ENCODE measurements around the gene UCK2. TPM values are rescaled to one million over a fixed set of nuclear protein-coding genes. Genes with fewer than 3 reads are reported as not detected.

UCK2 gene
- total RNA-seq, 1 donor from 2014 or later, result 14.7 TPM

GRCh38 chr1:165834881-165835280 lies 7.5 kb downstream of the UCK2 start:
- Histone ChIP-seq H3K4me3 (no peak overlapping the region), H3K9me3 (no peaks in the 10 kb centered on the region), H3K27ac (no peak overlapping the region), H3K27me3 (no peaks in the 10 kb centered on the region), H3K4me1 (peaks cover 11% of the 10 kb centered on the region), H3K36me3 (no peaks in the 10 kb centered on the region)
- TF ChIP-seq CTCF (IDR thresholded peaks at IDR 0.05), result no peak
- ATAC-seq (no peak), DNase-seq (no peak)
- intact Hi-C loops (cut with DNase I), result no loop called here

GRCh38 chr1:165836664-165837482 lies 9.5 kb downstream of the UCK2 start:
- H3K27ac ChIP-seq, result no peak overlapping the region
- peak; percentile 71 for ATAC-seq

GRCh38 chr1:165837838-165838364 lies 10.5 kb downstream of the UCK2 start:
- H3K27me3 ChIP-seq, result no peaks in the 10 kb centered on the region
- DNase-seq (no peak), ATAC-seq (peak; percentile 66)
- no peaks in the 10 kb centered on the region for H3K36me3 ChIP-seq
- H3K9me3 ChIP-seq, result no peaks in the 10 kb centered on the region
- no peak overlapping the region for H3K27ac ChIP-seq
- intact Hi-C loops (cut with DNase I), result no loop called here
- H3K4me1 ChIP-seq, result peaks cover 20% of the 10 kb centered on the region
- no peak overlapping the region for H3K4me3 ChIP-seq
- TF ChIP-seq CTCF (IDR thresholded peaks at IDR 0.05), result no peak

More at GRCh38 chr1:165836664-165837482, 9.5 kb downstream of the UCK2 start:
- TF ChIP-seq CTCF (IDR thresholded peaks at IDR 0.05), result no peak
- no peaks in the 10 kb centered on the region for H3K9me3 ChIP-seq
- H3K4me3 ChIP-seq, result no peak overlapping the region
- no peaks in the 10 kb centered on the region for H3K27me3 ChIP-seq
- no peak for DNase-seq
- H3K36me3 ChIP-seq, result no peaks in the 10 kb centered on the region
- H3K4me1 ChIP-seq, result peaks cover 11% of the 10 kb centered on the region
- intact Hi-C loops (cut with DNase I), result no loop called here

GRCh38 chr1:165840423-165840822 lies 13.0 kb downstream of the UCK2 start:
- Histone ChIP-seq H3K4me3 (no peak overlapping the region), H3K36me3 (no peaks in the 10 kb centered on the region), H3K27ac (no peak overlapping the region), H3K9me3 (no peaks in the 10 kb centered on the region), H3K27me3 (no peaks in the 10 kb centered on the region), H3K4me1 (peaks cover 21% of the 10 kb centered on the region)
- TF ChIP-seq CTCF (IDR thresholded peaks at IDR 0.05), result no peak
- intact Hi-C loops (cut with DNase I), result no loop called here
- ATAC-seq, result no peak
- DNase-seq, result no peak

- Histone ChIP-seq H3K4me1 (peaks cover 21% of the 10 kb centered on the region), H3K27me3 (no peaks in the 10 kb centered on the region), H3K27ac (no peak overlapping the region), H3K4me3 (no peak overlapping the region), H3K9me3 (no peaks in the 10 kb centered on the region), H3K36me3 (no peaks in the 10 kb centered on the region)
- DNase-seq (no peak), ATAC-seq (no peak)
- TF ChIP-seq CTCF (IDR thresholded peaks at IDR 0.05), result no peak
- intact Hi-C loops (cut with DNase I), result no loop called here
These were observed 14.2 kb downstream of the UCK2 start for GRCh38 chr1:165841582-165842017.

Measured in upper lobe of right lung (tissue), 1 donor.